GM21447 (cell line): ENCODE measurements around the gene VPS51.

ENCODE experiments used
- ATAC-seq: cut with Tn5 transposase; IDR thresholded peaks from one replicate; pipeline ENCODE4 v1.9.1; 2021; ENCODE audit not compliant: unreplicated experiment

Gene VPS51

GRCh38 chr11:65095974-65096806 is at the start of gene VPS51:
Gene VPS51 (plus strand): TSS chr11:65096214. CDS start chr11:65096251, 37 bp downstream.
- peak; percentile 89 for ATAC-seq

- no peak for ATAC-seq
Measured at GRCh38 chr11:65047581-65048422, 48.2 kb upstream of the VPS51 start.

GRCh38 chr11:65051398-65051858 is 44.6 kb upstream of the VPS51 start:
- ATAC-seq = no peak

- ATAC-seq = no peak
Measured at GRCh38 chr11:65053827-65054508, 42.0 kb upstream of the VPS51 start.

GRCh38 chr11:65055538-65055937 is 40.5 kb upstream of the VPS51 start:
- ATAC-seq = no peak

- no peak for ATAC-seq
Measured at GRCh38 chr11:65056999-65057398, 39.0 kb upstream of the VPS51 start.

GRCh38 chr11:65057526-65057925 is 38.5 kb upstream of the VPS51 start:
- ATAC-seq = no peak

- no peak for ATAC-seq
Measured at GRCh38 chr11:65058012-65058411, 38.0 kb upstream of the VPS51 start.

GRCh38 chr11:65058419-65059054 is 37.5 kb upstream of the VPS51 start, which contains the start of gene NAALADL1:
Gene NAALADL1 (minus strand): TSS chr11:65058553. CDS start chr11:65058521, 32 bp downstream.
- ATAC-seq = no peak

GRCh38 chr11:65059523-65059922 is 36.5 kb upstream of the VPS51 start:
- ATAC-seq = no peak

GRCh38 chr11:65059959-65060824 is 35.8 kb upstream of the VPS51 start:
- no peak for ATAC-seq

- no peak for ATAC-seq
Measured at GRCh38 chr11:65060913-65061408, 35.1 kb upstream of the VPS51 start.

GRCh38 chr11:65063532-65063931 is 32.5 kb upstream of the VPS51 start:
- no peak for ATAC-seq

GRCh38 chr11:65064847-65065240 is 31.2 kb upstream of the VPS51 start:
- ATAC-seq = no peak

- ATAC-seq = no peak
Measured at GRCh38 chr11:65065851-65066250, 30.2 kb upstream of the VPS51 start.

GRCh38 chr11:65066315-65066714 is 29.7 kb upstream of the VPS51 start:
- no peak for ATAC-seq

GRCh38 chr11:65066805-65067291 is 29.2 kb upstream of the VPS51 start:
- no peak for ATAC-seq

- no peak for ATAC-seq
Measured at GRCh38 chr11:65067446-65067845, 28.6 kb upstream of the VPS51 start.

- no peak for ATAC-seq
Measured at GRCh38 chr11:65069217-65069616, 26.8 kb upstream of the VPS51 start.
